A673 (cell line): ENCODE results near the gene CCR6.

Experiments
- CTCF ChIP-seq: fragments of 300-800, 200-600 bp; sonication (generic); conservative IDR thresholded peaks from 2 replicates; pipeline ENCODE4 v1.5.1; 2017; ENCODE audit warnings: low read depth, mild to moderate bottlenecking, antibody characterized with exemption, low read length, moderate library complexity, mixed read lengths
- EZH2 ChIP-seq: fragments of 200-600 bp; sonication (generic); IDR thresholded peaks from 2 replicates; pipeline ENCODE4 v1.6.1; 2017; ENCODE audit warnings: borderline replicate concordance, low read depth, mild to moderate bottlenecking, mixed read lengths, antibody characterized with exemption, low read length; ENCODE audit not compliant: poor library complexity, severe bottlenecking

- no peak for TF ChIP-seq CTCF
- no peak for TF ChIP-seq EZH2
These were observed 20.6 kb upstream of the CCR6 start for GRCh38 chr6:167102318-167102717.
